Measurements from ENCODE around the gene NTN3.

The NTN3 gene

GRCh38 chr16:2458887-2459646 lies 12.0 kb upstream of the NTN3 start:
- TF ChIP-seq TEAD4 (IDR thresholded peaks at IDR 0.05) (no peak), TAF1 (IDR thresholded peaks at IDR 0.05; ENCODE audit: low read depth) (no peak), CREB1 (IDR thresholded peaks at IDR 0.05; ENCODE audit: low read depth) (no peak), CEBPB (IDR thresholded peaks at IDR 0.05) (no peak), YY1 (IDR thresholded peaks at IDR 0.05; ENCODE audit: low read depth) (no peak), ZBTB7A (IDR thresholded peaks at IDR 0.05; ENCODE audit: low read depth) (no peak), EGR1 (IDR thresholded peaks at IDR 0.05) (no peak), USF1 (IDR thresholded peaks at IDR 0.05) (no peak), NFIC (IDR thresholded peaks at IDR 0.05) (no peak), MAX (IDR thresholded peaks at IDR 0.05) (no peak), EP300 (IDR thresholded peaks at IDR 0.05; ENCODE audit: borderline replicate concordance) (no peak), TCF12 (IDR thresholded peaks at IDR 0.05; ENCODE audit: low read depth) (no peak), RAD21 (IDR thresholded peaks at IDR 0.05; ENCODE audit: low read depth) (no peak), REST (IDR thresholded peaks at IDR 0.05; ENCODE audit: low read depth) (no peak)

- TF ChIP-seq TEAD4 (IDR thresholded peaks at IDR 0.05) (0 out of 2 replicates have a peak, but pooled peaks have one; percentile 2), CEBPB (IDR thresholded peaks at IDR 0.05) (no peak), MAX (IDR thresholded peaks at IDR 0.05) (peak; percentile 96), EGR1 (IDR thresholded peaks at IDR 0.05) (no peak), YY1 (IDR thresholded peaks at IDR 0.05; ENCODE audit: low read depth) (peak; percentile 9; the same call in 1 of the 2 replicates), USF1 (IDR thresholded peaks at IDR 0.05) (no peak; the same call in 1 of the 2 replicates), NFIC (IDR thresholded peaks at IDR 0.05) (no peak), REST (IDR thresholded peaks at IDR 0.05; ENCODE audit: low read depth) (peak; percentile 78), ZBTB7A (IDR thresholded peaks at IDR 0.05; ENCODE audit: low read depth) (no peak), FOXM1 (IDR thresholded peaks at IDR 0.05; ENCODE audit: borderline replicate concordance, low read depth) (0 out of 2 replicates have a peak, but pooled peaks have one; percentile 16), TAF1 (IDR thresholded peaks at IDR 0.05; ENCODE audit: low read depth) (0 out of 2 replicates have a peak, but pooled peaks have one; percentile 8), EP300 (IDR thresholded peaks at IDR 0.05; ENCODE audit: borderline replicate concordance) (peak; percentile 27; the same call in 1 of the 2 replicates), RAD21 (IDR thresholded peaks at IDR 0.05; ENCODE audit: low read depth) (no peak), CREB1 (IDR thresholded peaks at IDR 0.05; ENCODE audit: low read depth) (peak; percentile 25; the same call in 1 of the 2 replicates), TCF12 (IDR thresholded peaks at IDR 0.05; ENCODE audit: low read depth) (peak; percentile 33; the same call in 1 of the 2 replicates)
These were observed 11.3 kb upstream of the NTN3 start, which contains the start of gene TEDC2 for GRCh38 chr16:2459647-2460390. Gene TEDC2, plus strand, starts transcription at chr16:2460109. Its CDS starts 36 bp downstream, at chr16:2460145.

GRCh38 chr16:2460391-2460713 lies 10.7 kb upstream of the NTN3 start:
- TF ChIP-seq CREB1 (IDR thresholded peaks at IDR 0.05; ENCODE audit: low read depth) = no peak
- TF ChIP-seq ZBTB7A (IDR thresholded peaks at IDR 0.05; ENCODE audit: low read depth) = peak; percentile 52; the same call in 1 of the 2 replicates

GRCh38 chr16:2460916-2461315 lies 10.2 kb upstream of the NTN3 start:
- TF ChIP-seq USF1 (IDR thresholded peaks at IDR 0.05) (no peak), RAD21 (IDR thresholded peaks at IDR 0.05; ENCODE audit: low read depth) (no peak), TEAD4 (IDR thresholded peaks at IDR 0.05) (no peak), NFIC (IDR thresholded peaks at IDR 0.05) (no peak), YY1 (IDR thresholded peaks at IDR 0.05; ENCODE audit: low read depth) (no peak), EGR1 (IDR thresholded peaks at IDR 0.05) (no peak), TCF12 (IDR thresholded peaks at IDR 0.05; ENCODE audit: low read depth) (no peak), MAX (IDR thresholded peaks at IDR 0.05) (no peak), REST (IDR thresholded peaks at IDR 0.05; ENCODE audit: low read depth) (no peak), EP300 (IDR thresholded peaks at IDR 0.05; ENCODE audit: borderline replicate concordance) (no peak), TAF1 (IDR thresholded peaks at IDR 0.05; ENCODE audit: low read depth) (no peak), FOXM1 (IDR thresholded peaks at IDR 0.05; ENCODE audit: borderline replicate concordance, low read depth) (no peak), CEBPB (IDR thresholded peaks at IDR 0.05) (no peak), CREB1 (IDR thresholded peaks at IDR 0.05; ENCODE audit: low read depth) (no peak), ZBTB7A (IDR thresholded peaks at IDR 0.05; ENCODE audit: low read depth) (no peak)
